ENCODE data around the gene IL17D.

DNA sequence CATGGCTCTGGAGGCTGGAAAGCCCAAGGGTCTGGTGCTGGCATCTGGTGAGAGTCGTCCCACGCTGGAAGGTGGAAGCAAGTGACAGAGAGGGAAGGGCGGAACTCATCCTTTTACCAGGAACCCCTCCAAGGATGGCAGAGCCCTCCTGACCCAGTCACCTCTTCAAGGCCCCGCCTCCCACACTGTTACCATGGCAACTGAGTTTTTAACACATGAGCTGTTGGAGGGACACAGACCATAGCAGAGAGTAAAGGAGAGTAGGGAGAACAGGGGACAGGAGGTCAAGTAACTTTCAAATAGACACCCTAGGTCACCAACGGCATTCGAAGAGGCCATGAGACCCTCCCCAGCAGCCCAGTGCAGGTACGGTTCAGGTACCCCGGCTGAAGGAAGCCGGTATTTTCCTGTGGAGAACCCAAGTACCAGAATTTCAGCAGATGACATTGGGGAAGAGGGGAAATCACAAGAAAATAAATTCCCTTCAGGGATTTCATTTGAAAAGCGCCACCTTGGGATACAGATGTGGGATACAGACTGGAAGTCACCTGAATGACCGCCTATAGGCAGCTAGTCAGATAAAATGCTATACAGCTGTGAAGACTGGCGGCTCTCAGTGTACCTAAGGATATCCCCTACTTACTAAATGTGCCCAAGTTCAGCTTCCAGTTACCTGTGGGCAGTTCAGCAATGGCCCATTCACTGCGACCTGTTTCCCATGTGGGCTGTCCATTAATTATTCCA lies 8.0 kb downstream of the IL17D start:
- TF ChIP-seq, protein P1, sequence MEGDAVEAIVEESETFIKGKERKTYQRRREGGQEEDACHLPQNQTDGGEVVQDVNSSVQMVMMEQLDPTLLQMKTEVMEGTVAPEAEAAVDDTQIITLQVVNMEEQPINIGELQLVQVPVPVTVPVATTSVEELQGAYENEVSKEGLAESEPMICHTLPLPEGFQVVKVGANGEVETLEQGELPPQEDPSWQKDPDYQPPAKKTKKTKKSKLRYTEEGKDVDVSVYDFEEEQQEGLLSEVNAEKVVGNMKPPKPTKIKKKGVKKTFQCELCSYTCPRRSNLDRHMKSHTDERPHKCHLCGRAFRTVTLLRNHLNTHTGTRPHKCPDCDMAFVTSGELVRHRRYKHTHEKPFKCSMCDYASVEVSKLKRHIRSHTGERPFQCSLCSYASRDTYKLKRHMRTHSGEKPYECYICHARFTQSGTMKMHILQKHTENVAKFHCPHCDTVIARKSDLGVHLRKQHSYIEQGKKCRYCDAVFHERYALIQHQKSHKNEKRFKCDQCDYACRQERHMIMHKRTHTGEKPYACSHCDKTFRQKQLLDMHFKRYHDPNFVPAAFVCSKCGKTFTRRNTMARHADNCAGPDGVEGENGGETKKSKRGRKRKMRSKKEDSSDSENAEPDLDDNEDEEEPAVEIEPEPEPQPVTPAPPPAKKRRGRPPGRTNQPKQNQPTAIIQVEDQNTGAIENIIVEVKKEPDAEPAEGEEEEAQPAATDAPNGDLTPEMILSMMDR (IDR thresholded peaks at IDR 0.05): no peak
- no peak for TF ChIP-seq EZH2 (IDR thresholded peaks at IDR 0.05; ENCODE audit: borderline replicate concordance, insufficient read depth, low read depth, low read length, poor library complexity, severe bottlenecking)
